ENCODE data around the gene WDR3. TPM values are rescaled to one million over a fixed set of nuclear protein-coding genes. Genes with fewer than 3 reads are reported as not detected.

Gene WDR3
- total and polyA plus RNA-seq, 2 experiments from 2014 or later: 20.7 to 24.3 TPM

DNA sequence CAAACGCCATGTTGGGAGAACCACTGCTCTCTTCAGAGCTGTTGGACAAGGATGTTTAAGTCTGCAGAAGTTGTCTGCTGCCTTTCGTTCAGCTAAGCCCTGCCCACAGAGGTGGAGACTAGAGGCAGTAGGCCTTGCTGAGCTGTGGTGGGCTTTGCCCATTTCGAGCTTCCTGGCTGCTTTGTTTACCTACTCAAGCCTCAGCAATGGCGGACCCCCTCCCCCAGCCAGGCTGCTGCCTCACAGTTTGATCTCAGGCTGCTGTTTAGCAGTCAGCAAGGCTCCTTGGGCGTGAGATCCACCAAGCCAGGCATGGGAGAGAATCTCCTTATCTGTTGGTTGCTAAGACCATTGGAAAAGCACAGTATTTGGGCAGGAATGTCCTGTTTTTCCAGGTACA is 74.8 kb downstream of the WDR3 start:
- no peak overlapping the region for H3K27ac ChIP-seq
- H3K36me3 ChIP-seq (replicated peaks; ENCODE audit: insufficient read depth, low read depth): no peaks in the 10 kb centered on the region
- no peaks in the 10 kb centered on the region for H3K27me3 ChIP-seq
- H2AFZ ChIP-seq: no peak overlapping the region
- H3K4me2 ChIP-seq: no peak overlapping the region
- WGBS (ENCODE audit: low lambda C conversion rate, missing lambda C conversion rate): 76% methylated on average over 5 of the region's 5 CpGs
- TF ChIP-seq EZH2phosphoT487 (IDR thresholded peaks at IDR 0.05; ENCODE audit: low read depth, severe bottlenecking, unreplicated experiment): no peak
- no peaks in the 10 kb centered on the region for H3K79me2 ChIP-seq
- no peaks in the 10 kb centered on the region for H4K20me1 ChIP-seq (ENCODE audit: insufficient read depth, poor library complexity, severe bottlenecking)
- no peaks in the 10 kb centered on the region for H3K4me1 ChIP-seq (ENCODE audit: insufficient read depth)
- no peak overlapping the region for H3K4me3 ChIP-seq
- no peaks in the 10 kb centered on the region for H3K9me2 ChIP-seq (replicated peaks; ENCODE audit: insufficient read depth)
- H3K9me3 ChIP-seq (ENCODE audit: low read depth): no peaks in the 10 kb centered on the region
- DNase-seq (ENCODE audit: low spot score): no peak

DNA sequence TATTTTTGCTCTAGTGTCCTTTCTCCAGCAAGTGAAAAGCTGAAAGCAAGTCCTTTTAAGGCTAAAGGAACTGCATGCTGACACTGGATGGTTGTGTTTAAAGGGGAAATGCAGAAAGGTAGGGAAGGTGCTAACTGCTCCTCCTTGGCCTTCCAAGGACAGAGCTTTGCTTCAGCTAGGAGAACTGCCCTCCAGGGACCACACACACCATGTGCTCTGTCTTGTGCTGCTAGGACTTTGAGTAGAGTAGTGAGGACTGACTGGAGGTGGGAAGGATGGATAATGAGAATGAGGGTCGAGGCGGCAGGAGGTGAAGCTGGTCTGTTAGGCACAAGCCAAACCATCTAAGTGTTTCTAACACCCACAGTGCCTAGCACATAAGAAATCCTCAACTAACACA is 77.9 kb downstream of the WDR3 start:
- WGBS (ENCODE audit: low lambda C conversion rate, missing lambda C conversion rate): 88% methylated on average over 2 of the region's 2 CpGs
- no peak overlapping the region for H3K4me2 ChIP-seq
- no peaks in the 10 kb centered on the region for H3K9me3 ChIP-seq (ENCODE audit: low read depth)
- no peaks in the 10 kb centered on the region for H3K4me1 ChIP-seq (ENCODE audit: insufficient read depth)
- DNase-seq (ENCODE audit: low spot score): no peak
- no peak overlapping the region for H3K4me3 ChIP-seq
- no peak overlapping the region for H3K27ac ChIP-seq
- H3K9me2 ChIP-seq (replicated peaks; ENCODE audit: insufficient read depth): no peaks in the 10 kb centered on the region
- TF ChIP-seq EZH2phosphoT487 (IDR thresholded peaks at IDR 0.05; ENCODE audit: low read depth, severe bottlenecking, unreplicated experiment): no peak
- TF ChIP-seq, protein P1, sequence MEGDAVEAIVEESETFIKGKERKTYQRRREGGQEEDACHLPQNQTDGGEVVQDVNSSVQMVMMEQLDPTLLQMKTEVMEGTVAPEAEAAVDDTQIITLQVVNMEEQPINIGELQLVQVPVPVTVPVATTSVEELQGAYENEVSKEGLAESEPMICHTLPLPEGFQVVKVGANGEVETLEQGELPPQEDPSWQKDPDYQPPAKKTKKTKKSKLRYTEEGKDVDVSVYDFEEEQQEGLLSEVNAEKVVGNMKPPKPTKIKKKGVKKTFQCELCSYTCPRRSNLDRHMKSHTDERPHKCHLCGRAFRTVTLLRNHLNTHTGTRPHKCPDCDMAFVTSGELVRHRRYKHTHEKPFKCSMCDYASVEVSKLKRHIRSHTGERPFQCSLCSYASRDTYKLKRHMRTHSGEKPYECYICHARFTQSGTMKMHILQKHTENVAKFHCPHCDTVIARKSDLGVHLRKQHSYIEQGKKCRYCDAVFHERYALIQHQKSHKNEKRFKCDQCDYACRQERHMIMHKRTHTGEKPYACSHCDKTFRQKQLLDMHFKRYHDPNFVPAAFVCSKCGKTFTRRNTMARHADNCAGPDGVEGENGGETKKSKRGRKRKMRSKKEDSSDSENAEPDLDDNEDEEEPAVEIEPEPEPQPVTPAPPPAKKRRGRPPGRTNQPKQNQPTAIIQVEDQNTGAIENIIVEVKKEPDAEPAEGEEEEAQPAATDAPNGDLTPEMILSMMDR (IDR thresholded peaks at IDR 0.05; ENCODE audit: poor library complexity): no peak
- no peak for TF ChIP-seq EZH2 (IDR thresholded peaks at IDR 0.05; ENCODE audit: borderline replicate concordance)
- H2AFZ ChIP-seq: no peak overlapping the region
- no peaks in the 10 kb centered on the region for H4K20me1 ChIP-seq (ENCODE audit: insufficient read depth, poor library complexity, severe bottlenecking)
- no peaks in the 10 kb centered on the region for H3K36me3 ChIP-seq (replicated peaks; ENCODE audit: insufficient read depth, low read depth)
- no peaks in the 10 kb centered on the region for H3K79me2 ChIP-seq
- no peaks in the 10 kb centered on the region for H3K27me3 ChIP-seq

DNA sequence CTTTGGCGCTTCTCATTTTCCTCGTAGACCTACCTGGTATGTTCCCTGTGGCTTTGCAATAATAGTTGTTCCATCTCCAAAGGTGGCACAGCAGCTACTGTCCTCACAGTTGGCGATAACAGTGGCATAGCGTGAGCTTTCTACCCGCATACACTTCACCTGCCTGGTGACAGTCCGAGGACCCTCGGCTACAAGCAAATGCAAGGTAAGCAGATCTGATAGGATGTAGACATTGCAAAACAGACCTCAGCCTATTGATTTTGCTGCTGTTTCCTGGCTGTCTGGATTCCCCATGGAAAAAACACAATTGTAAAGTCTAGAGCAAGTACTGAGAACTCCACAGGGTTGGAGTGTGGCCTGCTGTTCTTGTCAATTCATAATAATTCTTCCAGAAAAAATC is 78.5 kb downstream of the WDR3 start:
- H3K27me3 ChIP-seq: no peaks in the 10 kb centered on the region
- no peak overlapping the region for H2AFZ ChIP-seq
- no peaks in the 10 kb centered on the region for H3K79me2 ChIP-seq
- no peaks in the 10 kb centered on the region for H3K36me3 ChIP-seq (replicated peaks; ENCODE audit: insufficient read depth, low read depth)
- no peak for DNase-seq (ENCODE audit: low spot score)
- 95% methylated on average over 7 of the region's 7 CpGs for WGBS (ENCODE audit: low lambda C conversion rate, missing lambda C conversion rate)
- no peak overlapping the region for H3K27ac ChIP-seq
- no peaks in the 10 kb centered on the region for H3K9me2 ChIP-seq (replicated peaks; ENCODE audit: insufficient read depth)
- no peaks in the 10 kb centered on the region for H4K20me1 ChIP-seq (ENCODE audit: insufficient read depth, poor library complexity, severe bottlenecking)
- no peak overlapping the region for H3K4me2 ChIP-seq
- no peak for TF ChIP-seq EZH2 (IDR thresholded peaks at IDR 0.05; ENCODE audit: borderline replicate concordance)
- TF ChIP-seq, protein P1 (IDR thresholded peaks at IDR 0.05; ENCODE audit: poor library complexity): no peak
- TF ChIP-seq EZH2phosphoT487 (IDR thresholded peaks at IDR 0.05; ENCODE audit: low read depth, severe bottlenecking, unreplicated experiment): no peak
- no peaks in the 10 kb centered on the region for H3K4me1 ChIP-seq (ENCODE audit: insufficient read depth)
- no peaks in the 10 kb centered on the region for H3K9me3 ChIP-seq (ENCODE audit: low read depth)
- H3K4me3 ChIP-seq: no peak overlapping the region

DNA sequence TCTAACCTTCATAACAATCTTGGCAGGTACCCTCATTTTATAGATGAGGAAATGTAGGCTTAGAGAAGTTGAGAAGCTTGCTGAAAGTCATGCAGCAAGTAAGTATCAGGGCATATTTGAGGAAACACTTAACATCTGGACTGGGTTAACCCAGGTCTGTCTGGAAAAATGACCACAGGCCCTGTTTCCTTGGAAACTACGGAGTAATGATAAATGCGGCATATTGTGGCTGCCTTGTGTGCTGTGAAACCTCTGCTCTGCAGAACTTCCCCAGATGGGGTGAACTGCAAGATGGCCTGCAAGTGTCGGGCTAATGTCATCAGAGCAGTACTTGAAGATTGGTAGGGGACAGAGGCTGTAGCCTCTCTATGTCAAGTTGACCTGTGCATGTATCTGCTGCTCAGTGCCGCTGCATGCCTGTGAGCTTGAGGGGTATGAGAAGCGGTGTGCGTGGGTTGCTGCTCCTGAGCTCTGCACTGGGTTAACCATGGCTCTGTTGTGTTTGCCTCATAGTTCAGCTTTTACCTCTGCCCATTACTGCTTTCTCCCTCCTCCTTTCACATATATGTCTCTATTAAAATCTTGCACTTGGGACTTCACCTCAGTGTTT is 83.1 kb downstream of the WDR3 start:
- 67% methylated on average over 6 of the region's 6 CpGs for WGBS (ENCODE audit: low lambda C conversion rate, missing lambda C conversion rate)
- no peaks in the 10 kb centered on the region for H3K9me2 ChIP-seq (replicated peaks; ENCODE audit: insufficient read depth)
- no peaks in the 10 kb centered on the region for H3K9me3 ChIP-seq (ENCODE audit: low read depth)
- H3K27me3 ChIP-seq: no peaks in the 10 kb centered on the region
- H3K79me2 ChIP-seq: no peaks in the 10 kb centered on the region
- H3K36me3 ChIP-seq (replicated peaks; ENCODE audit: insufficient read depth, low read depth): no peaks in the 10 kb centered on the region
- H3K27ac ChIP-seq: no peak overlapping the region
- TF ChIP-seq EZH2 (IDR thresholded peaks at IDR 0.05; ENCODE audit: borderline replicate concordance) (no peak), EZH2phosphoT487 (IDR thresholded peaks at IDR 0.05; ENCODE audit: low read depth, severe bottlenecking, unreplicated experiment) (no peak)
- TF ChIP-seq, protein P1 (IDR thresholded peaks at IDR 0.05; ENCODE audit: poor library complexity): no peak
- no peak overlapping the region for H3K4me3 ChIP-seq
- H3K4me1 ChIP-seq (ENCODE audit: insufficient read depth): no peaks in the 10 kb centered on the region
- H2AFZ ChIP-seq: no peak overlapping the region
- DNase-seq (ENCODE audit: low spot score): no peak
- no peak overlapping the region for H3K4me2 ChIP-seq
- H4K20me1 ChIP-seq (ENCODE audit: insufficient read depth, poor library complexity, severe bottlenecking): no peaks in the 10 kb centered on the region

All from hepatocyte (in vitro differentiated cells).